Astrocyte (in vitro differentiated cells and primary cell): ENCODE results near the gene CYB561D1. TPM values are rescaled to one million over a fixed set of nuclear protein-coding genes. Genes with fewer than 3 reads are reported as not detected.

ENCODE experiments used
- DNase-seq: peaks from one replicate; pipeline ENCODE4 v3.0.0-alpha.2; 2010; ENCODE audit warnings: low read depth
- FAIRE-seq: peaks from 2 replicates; lab custom pipeline; 2011; peaks lifted over from hg19 to GRCh38; lab: Jason Lieb, UNC
- H2AFZ ChIP-seq: 2 replicates; pipeline ENCODE4 v1.6.0; 2012; ENCODE audit warnings: low read depth, low read length, inconsistent platforms
- H3K27ac ChIP-seq: 2 replicates; pipeline ENCODE4 v1.5.1; 2011; ENCODE audit warnings: low read depth, low read length, inconsistent platforms
- H3K27me3 ChIP-seq: 2 replicates; pipeline ENCODE4 v1.6.0; 2011; ENCODE audit warnings: low read length, inconsistent platforms; ENCODE audit not compliant: insufficient read depth
- H3K36me3 ChIP-seq: 2 replicates; pipeline ENCODE4 v1.5.1; 2011; ENCODE audit warnings: low read length, inconsistent platforms; ENCODE audit not compliant: insufficient read depth
- H3K4me1 ChIP-seq: 2 replicates; pipeline ENCODE4 v1.5.1; 2011; ENCODE audit warnings: low read length, inconsistent platforms; ENCODE audit not compliant: insufficient read depth
- H3K4me2 ChIP-seq: 2 replicates; pipeline ENCODE4 v1.6.0; 2012; ENCODE audit warnings: low read length, inconsistent platforms
- H3K4me3 ChIP-seq: 2 replicates; pipeline ENCODE4 v1.5.1; 2011; ENCODE audit warnings: low read depth, mild to moderate bottlenecking, low read length, inconsistent platforms; ENCODE audit not compliant: insufficient read depth
- H3K79me2 ChIP-seq: 2 replicates; pipeline ENCODE4 v1.6.0; 2012; ENCODE audit warnings: mild to moderate bottlenecking, low read length, inconsistent platforms; ENCODE audit not compliant: insufficient read depth
- H3K9ac ChIP-seq: 2 replicates; pipeline ENCODE4 v1.6.0; 2012; ENCODE audit warnings: mild to moderate bottlenecking, low read length, inconsistent platforms
- H3K9me3 ChIP-seq: 2 replicates; pipeline ENCODE4 v1.5.1; 2012; ENCODE audit warnings: low read depth, mild to moderate bottlenecking, low read length, inconsistent platforms; ENCODE audit not compliant: insufficient read depth
- H4K20me1 ChIP-seq: 2 replicates; pipeline ENCODE4 v1.6.0; 2012; ENCODE audit warnings: low read length, inconsistent platforms; ENCODE audit not compliant: insufficient read depth
- H3K27ac Mint-ChIP-seq: one replicate; pipeline ENCODE4 v1.8.0; 2021; ENCODE audit warnings: mild to moderate bottlenecking, mixed read lengths; ENCODE audit not compliant: unreplicated experiment
- H3K27me3 Mint-ChIP-seq: one replicate; pipeline ENCODE4 v1.8.0; 2021; ENCODE audit warnings: low read depth, mixed read lengths; ENCODE audit not compliant: unreplicated experiment
- H3K36me3 Mint-ChIP-seq: one replicate; pipeline ENCODE4 v1.8.0; 2021; ENCODE audit warnings: low read depth, mixed read lengths; ENCODE audit not compliant: unreplicated experiment
- H3K4me1 Mint-ChIP-seq: one replicate; pipeline ENCODE4 v1.8.0; 2021; ENCODE audit warnings: low read depth, mixed read lengths; ENCODE audit not compliant: unreplicated experiment
- H3K4me3 Mint-ChIP-seq: one replicate; pipeline ENCODE4 v1.8.0; 2021; ENCODE audit warnings: mild to moderate bottlenecking, moderate library complexity, mixed read lengths; ENCODE audit not compliant: unreplicated experiment
- H3K9me3 Mint-ChIP-seq: one replicate; pipeline ENCODE4 v1.8.0; 2021; ENCODE audit warnings: mild to moderate bottlenecking, mixed read lengths; ENCODE audit not compliant: unreplicated experiment
- CTCF ChIP-seq: IDR thresholded peaks from 2 replicates; pipeline ENCODE4 v1.5.1; 2011; ENCODE audit warnings: low read depth, mild to moderate bottlenecking, inconsistent platforms, low read length, moderate library complexity; ENCODE audit not compliant: insufficient read depth
- EZH2 ChIP-seq: IDR thresholded peaks from 2 replicates; pipeline ENCODE4 v1.6.1; 2012; ENCODE audit warnings: mild to moderate bottlenecking, low read length, inconsistent platforms; ENCODE audit not compliant: insufficient read depth
- total RNA-seq: library from RNA; stranded (reverse); gene quantifications from 2 replicates; pipeline ENCODE4 v1.2.1, GENCODE V29; 2021

Gene CYB561D1
- total RNA-seq, 1 donor from 2014 or later = 9.4 TPM

- Histone ChIP-seq H3K4me1 (no peaks in the 10 kb centered on the region), H4K20me1 (no peaks in the 10 kb centered on the region), H3K36me3 (no peaks in the 10 kb centered on the region), H3K9ac (no peak overlapping the region), H3K9me3 (no peaks in the 10 kb centered on the region), H3K79me2 (no peaks in the 10 kb centered on the region), H3K27me3 (peaks cover 2% of the 10 kb centered on the region), H3K4me3 (no peak overlapping the region), H3K4me2 (no peak overlapping the region), H3K27ac (no peak overlapping the region), H2AFZ (peak overlapping the region; percentile 10)
- Mint-ChIP-seq H3K36me3 (no peaks in the 10 kb centered on the region), H3K4me1 (no peaks in the 10 kb centered on the region), H3K27ac (no peak overlapping the region), H3K9me3 (peaks cover 2% of the 10 kb centered on the region), H3K27me3 (peaks cover 21% of the 10 kb centered on the region), H3K4me3 (no peak overlapping the region)
- no peak for DNase-seq
- no peak for FAIRE-seq
- no peak for TF ChIP-seq CTCF
Observed at GRCh38 chr1:109541102-109541501, 47.2 kb downstream of the CYB561D1 start.

GRCh38 chr1:109542657-109543056, 48.8 kb downstream of the CYB561D1 start:
- no peak overlapping the region for H3K27ac Mint-ChIP-seq
- FAIRE-seq = no peak

More at GRCh38 chr1:109542657-109543056, 48.8 kb downstream of the CYB561D1 start:
- Mint-ChIP-seq H3K9me3 (peaks cover 2% of the 10 kb centered on the region), H3K4me3 (peak overlapping the region; percentile 27), H3K36me3 (no peaks in the 10 kb centered on the region), H3K4me1 (peaks cover 6% of the 10 kb centered on the region), H3K27me3 (peaks cover 21% of the 10 kb centered on the region)
- no peaks in the 10 kb centered on the region for H3K9me3 ChIP-seq
- H2AFZ ChIP-seq = no peak overlapping the region
- TF ChIP-seq EZH2 (no peak), CTCF (no peak)
- H3K27me3 ChIP-seq = peaks cover 2% of the 10 kb centered on the region
- no peak overlapping the region for H3K9ac ChIP-seq
- peaks cover 12% of the 10 kb centered on the region for H3K4me1 ChIP-seq
- no peaks in the 10 kb centered on the region for H3K36me3 ChIP-seq
- H3K27ac ChIP-seq = no peak overlapping the region
- peaks cover 7% of the 10 kb centered on the region for H3K79me2 ChIP-seq
- no peak overlapping the region for H3K4me3 ChIP-seq
- no peak for DNase-seq
- no peaks in the 10 kb centered on the region for H4K20me1 ChIP-seq
- H3K4me2 ChIP-seq = no peak overlapping the region
